CD4-positive, alpha-beta T cell treated with Interleukin-6 at 100 ng/mL for 8 hours (primary cell): ENCODE results near the gene METTL15.
"Not testable (repeated sequence)": the region's sequence is repeated elsewhere in the genome, so short reads cannot be mapped to it uniquely, and the experiment has no call there.

Experiments
- DNase-seq: peaks from one replicate; pipeline ENCODE4 v3.0.0-alpha.2; 2020; ENCODE audit warnings: mixed read lengths, low spot score

METTL15 gene

GRCh38 chr11:28110108-28110820 lies 2.1 kb downstream of the METTL15 start:
- peak; percentile 41 for DNase-seq

GRCh38 chr11:28110821-28111200 lies 2.6 kb downstream of the METTL15 start:
- no peak for DNase-seq

GRCh38 chr11:28114116-28114515 lies 5.9 kb downstream of the METTL15 start:
- no peak for DNase-seq

- no peak for DNase-seq
Measured at GRCh38 chr11:28114731-28115130, 6.5 kb downstream of the METTL15 start.

GRCh38 chr11:28117712-28118111 lies 9.5 kb downstream of the METTL15 start:
- no peak for DNase-seq

GRCh38 chr11:28123151-28123581 lies 15.0 kb downstream of the METTL15 start:
- no peak for DNase-seq

GRCh38 chr11:28132548-28132947 lies 24.4 kb downstream of the METTL15 start:
- DNase-seq: no peak

GRCh38 chr11:28133146-28133545 lies 25.0 kb downstream of the METTL15 start:
- no peak for DNase-seq

- not testable (repeated sequence) for DNase-seq
Measured at GRCh38 chr11:28136157-28136556, 28.0 kb downstream of the METTL15 start.

GRCh38 chr11:28137366-28137765 lies 29.2 kb downstream of the METTL15 start:
- DNase-seq: no peak

- DNase-seq: no peak
Measured at GRCh38 chr11:28137832-28138231, 29.6 kb downstream of the METTL15 start.

- DNase-seq: no peak
Measured at GRCh38 chr11:28139841-28140415, 31.7 kb downstream of the METTL15 start.

GRCh38 chr11:28140689-28141455 lies 32.7 kb downstream of the METTL15 start:
- DNase-seq: no peak

GRCh38 chr11:28142724-28143123 lies 34.5 kb downstream of the METTL15 start:
- DNase-seq: no peak

- DNase-seq: no peak
Measured at GRCh38 chr11:28144808-28145207, 36.6 kb downstream of the METTL15 start.

- DNase-seq: no peak
Measured at GRCh38 chr11:28146123-28146751, 38.0 kb downstream of the METTL15 start.

- no peak for DNase-seq
Measured at GRCh38 chr11:28152743-28153142, 44.6 kb downstream of the METTL15 start.

GRCh38 chr11:28153586-28153985 lies 45.4 kb downstream of the METTL15 start:
- DNase-seq: no peak

GRCh38 chr11:28168718-28169117 lies 60.5 kb downstream of the METTL15 start:
- DNase-seq: no peak

- no peak for DNase-seq
Measured at GRCh38 chr11:28169816-28170215, 61.6 kb downstream of the METTL15 start.

GRCh38 chr11:28170759-28171158 lies 62.6 kb downstream of the METTL15 start:
- DNase-seq: no peak

GRCh38 chr11:28176351-28176750 lies 68.2 kb downstream of the METTL15 start:
- DNase-seq: no peak

- DNase-seq: no peak
Measured at GRCh38 chr11:28195449-28195848, 87.3 kb downstream of the METTL15 start.
